Activated naive CD4-positive, alpha-beta T cell treated with Interleukin-2 at 50 U/mL for 16 hours (primary cell): Measurements from ENCODE around the gene DHX36.

ENCODE experiments used
- DNase-seq: peaks from one replicate; pipeline ENCODE4 v3.0.0-alpha.2; 2020

The DHX36 gene

GRCh38 chr3:154323891-154324738 lies at the start of gene DHX36:
TSS of gene DHX36 (minus strand) at chr3:154324487. CDS start at chr3:154324416, 71 bp downstream.
- peak; percentile 90 for DNase-seq

DNA sequence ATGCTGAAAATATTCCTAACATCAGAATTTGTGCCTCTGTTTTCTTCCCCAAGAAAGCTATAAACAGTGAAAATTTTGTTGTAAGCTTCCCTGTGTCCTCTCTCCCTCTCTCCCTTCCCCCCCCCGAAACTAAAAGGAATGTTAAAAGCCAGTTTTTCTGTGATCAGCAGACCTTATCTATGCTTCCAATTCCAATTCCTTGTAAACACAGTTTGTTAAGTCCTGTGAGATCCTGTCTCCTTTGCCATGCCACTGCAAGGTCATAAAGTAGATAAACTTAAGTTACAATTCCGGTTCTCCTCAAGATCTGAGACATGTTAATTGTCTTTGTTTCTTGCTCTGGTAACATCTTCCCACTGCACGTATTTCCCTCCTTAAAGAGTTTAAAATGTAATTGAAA lies 42.9 kb upstream of the DHX36 start:
- DNase-seq: no peak

DNA sequence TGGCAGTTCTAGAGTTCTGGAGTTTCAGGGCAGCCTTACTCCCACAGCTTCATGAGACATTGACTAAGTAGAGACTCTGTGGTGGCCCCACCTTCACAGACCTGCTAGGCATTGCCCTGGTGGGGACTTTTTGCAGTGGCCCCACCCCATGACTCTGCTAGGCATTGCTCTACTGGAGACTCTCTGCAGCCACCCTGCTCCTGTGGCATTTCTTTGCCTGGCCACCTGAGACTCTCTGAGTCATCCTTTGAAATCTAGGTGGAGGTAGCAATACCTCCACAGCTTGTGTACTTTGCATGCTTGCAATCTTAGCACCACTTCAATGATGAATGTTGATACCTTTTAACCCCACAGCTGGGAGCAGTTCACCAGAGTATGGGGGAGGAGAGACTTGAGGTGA lies 40.6 kb upstream of the DHX36 start:
- DNase-seq: no peak

DNA sequence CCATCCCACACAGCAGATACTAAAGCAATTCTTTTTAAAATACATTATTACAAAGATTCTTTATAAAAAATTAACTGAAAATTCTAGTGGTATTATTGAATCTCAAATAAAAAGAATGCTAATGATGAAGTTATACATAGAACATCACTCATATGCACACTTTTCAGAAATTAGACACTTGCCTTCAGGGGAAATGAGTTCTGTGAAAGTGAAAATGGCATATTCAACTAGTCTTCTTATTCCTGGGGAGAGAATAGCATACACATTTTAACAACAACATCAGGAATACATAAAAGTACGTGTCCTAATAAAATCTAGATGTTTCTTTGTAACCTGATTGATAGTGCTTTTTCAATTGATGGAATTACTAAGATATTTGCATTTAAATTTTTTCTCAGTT lies 36.8 kb upstream of the DHX36 start:
- DNase-seq: no peak

DNA sequence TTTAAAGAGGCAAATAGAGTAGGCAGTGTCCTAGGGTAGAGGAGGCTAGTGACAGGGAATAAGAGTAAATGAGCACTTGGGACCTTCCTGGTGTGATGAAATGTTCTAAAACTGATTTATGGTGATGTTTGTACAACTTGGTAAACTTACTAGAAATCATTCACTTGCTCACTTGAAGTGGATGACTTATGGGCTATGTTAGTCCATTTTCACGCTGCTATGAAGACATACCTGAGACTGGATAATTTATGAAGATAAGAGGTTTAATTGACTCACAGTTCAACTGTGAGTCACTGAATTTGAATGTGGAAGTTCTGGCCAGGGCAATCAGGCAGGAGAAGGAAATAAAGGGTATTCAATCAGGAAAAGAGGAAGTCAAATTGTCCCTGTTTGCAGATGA lies 31.7 kb upstream of the DHX36 start:
- no peak for DNase-seq

DNA sequence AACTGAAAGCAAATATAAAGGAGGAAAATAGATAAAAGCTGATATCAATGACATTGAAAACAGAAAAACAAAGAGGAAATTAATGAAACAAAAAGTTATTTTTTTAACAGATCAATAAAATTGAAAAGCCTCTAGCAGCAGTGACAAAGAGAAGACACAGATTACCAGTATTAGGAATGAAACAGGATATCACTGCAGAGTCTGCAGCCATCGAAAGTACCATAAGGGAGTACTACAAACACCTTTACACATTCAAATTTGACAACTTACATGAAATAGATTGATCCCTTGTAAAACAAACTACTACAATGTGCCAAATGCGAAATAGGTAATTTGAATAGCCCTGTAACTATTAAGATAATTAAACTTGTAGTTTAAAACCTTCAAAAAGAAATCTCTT lies 24.9 kb upstream of the DHX36 start:
- DNase-seq: no peak

DNA sequence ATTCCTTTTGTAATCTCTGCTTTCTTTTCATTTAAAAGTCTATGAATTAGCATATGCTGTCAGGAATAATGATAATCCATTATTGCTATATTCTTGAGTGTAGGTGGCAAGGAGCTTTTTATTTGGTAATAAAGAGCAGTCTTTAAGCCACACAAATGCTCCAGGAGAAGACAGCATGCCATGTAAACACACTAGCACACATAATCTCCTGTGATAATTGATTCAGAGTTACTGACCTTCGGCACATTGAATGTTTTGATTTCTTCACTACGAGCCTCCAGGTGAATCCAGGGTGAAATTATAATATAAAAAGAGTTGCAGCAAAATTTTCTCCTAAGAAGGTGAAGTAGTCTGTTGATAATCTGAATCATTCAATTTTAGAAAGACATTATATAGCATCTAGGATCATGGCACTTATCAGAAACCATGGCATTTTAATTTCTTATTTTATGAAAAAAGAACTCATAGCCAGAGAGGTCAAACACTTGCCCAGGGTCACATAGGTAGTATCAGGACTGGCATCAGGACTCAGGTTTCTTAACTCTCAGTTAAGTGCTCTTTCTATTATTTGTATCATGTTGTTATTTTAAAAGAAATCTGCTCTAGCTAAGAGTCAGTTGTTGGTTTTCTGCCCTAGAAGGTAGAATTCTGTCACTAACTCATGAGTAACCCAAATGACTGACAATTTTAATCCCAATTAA lies 21.3 kb upstream of the DHX36 start:
- DNase-seq: no peak

DNA sequence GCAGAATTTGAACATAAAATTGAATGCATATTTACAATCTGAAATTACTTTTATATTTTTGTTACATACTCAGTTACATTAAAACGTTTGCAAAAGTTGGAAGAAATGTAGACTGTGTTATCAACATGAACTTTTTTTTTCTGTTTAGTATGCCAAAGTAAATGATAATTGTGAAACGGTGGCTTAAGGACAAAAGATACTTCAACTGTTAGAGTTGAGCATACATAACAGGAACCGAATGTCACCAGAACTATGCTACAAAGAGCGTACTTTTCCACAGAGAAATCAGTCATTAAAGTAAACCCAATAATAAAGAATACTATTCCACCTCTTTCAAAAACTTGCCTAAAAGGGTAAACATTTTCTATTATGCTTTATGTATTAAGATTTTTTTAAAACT lies 14.3 kb upstream of the DHX36 start:
- no peak for DNase-seq

DNA sequence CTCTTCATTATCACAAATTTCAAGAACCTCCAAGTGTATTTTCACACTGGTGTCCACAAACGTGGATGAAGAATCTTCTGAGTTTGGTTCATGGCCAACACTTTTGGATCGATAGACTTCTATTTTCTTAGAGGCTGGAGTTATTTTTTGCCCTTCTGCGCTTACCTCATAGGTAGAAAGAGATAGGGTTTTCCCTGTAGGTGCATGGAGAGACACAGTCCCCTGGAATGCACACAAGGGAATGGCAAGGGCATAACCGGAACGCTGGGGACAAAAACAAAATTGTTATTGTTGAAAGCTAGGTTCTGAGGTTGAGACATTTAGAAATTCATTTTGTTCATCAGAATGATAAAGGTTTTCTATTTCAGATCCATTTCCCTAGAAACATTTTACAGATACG lies 13.7 kb upstream of the DHX36 start:
- DNase-seq: no peak

- DNase-seq: no peak
Observed at GRCh38 chr3:154334973-154335420, 10.7 kb upstream of the DHX36 start.

DNA sequence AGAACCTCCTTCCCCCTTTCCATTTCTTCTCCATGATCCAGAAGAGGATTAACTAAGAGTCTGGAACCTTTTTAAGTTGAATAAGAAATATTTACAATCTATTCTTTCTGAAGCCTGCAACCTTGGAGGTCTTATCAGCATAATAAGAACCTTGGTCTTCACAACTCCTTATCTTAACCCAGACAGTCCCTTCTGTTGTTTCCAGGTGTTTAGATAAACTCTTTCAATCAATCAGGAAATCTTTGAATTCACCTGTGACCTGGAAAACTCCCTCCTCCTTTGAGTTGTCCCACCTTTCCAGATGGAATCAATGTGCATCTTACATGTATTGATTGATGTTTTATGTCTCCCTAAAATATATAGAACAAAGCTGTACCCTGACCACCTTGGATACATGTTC lies 3.6 kb upstream of the DHX36 start:
- DNase-seq: no peak

DNA sequence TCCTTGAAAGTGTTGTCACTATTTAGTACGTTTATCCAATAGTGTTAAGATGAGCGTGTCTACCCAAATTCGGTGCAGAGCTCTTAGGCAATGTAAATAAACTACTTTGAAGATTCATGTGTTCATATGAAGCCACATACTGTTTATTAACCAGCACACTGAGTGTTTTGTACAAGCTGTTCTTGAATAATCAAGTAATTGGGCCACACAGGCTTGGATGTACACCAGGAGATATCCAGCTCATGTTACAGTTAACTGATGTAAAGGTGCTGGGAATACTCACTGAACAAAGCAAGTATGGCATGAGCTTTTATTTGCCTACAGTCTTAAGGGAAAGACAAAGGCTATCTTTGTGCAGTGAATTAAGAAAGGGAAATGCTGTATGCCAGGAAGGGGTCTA lies 632 bp upstream of the DHX36 start:
- DNase-seq: no peak

DNA sequence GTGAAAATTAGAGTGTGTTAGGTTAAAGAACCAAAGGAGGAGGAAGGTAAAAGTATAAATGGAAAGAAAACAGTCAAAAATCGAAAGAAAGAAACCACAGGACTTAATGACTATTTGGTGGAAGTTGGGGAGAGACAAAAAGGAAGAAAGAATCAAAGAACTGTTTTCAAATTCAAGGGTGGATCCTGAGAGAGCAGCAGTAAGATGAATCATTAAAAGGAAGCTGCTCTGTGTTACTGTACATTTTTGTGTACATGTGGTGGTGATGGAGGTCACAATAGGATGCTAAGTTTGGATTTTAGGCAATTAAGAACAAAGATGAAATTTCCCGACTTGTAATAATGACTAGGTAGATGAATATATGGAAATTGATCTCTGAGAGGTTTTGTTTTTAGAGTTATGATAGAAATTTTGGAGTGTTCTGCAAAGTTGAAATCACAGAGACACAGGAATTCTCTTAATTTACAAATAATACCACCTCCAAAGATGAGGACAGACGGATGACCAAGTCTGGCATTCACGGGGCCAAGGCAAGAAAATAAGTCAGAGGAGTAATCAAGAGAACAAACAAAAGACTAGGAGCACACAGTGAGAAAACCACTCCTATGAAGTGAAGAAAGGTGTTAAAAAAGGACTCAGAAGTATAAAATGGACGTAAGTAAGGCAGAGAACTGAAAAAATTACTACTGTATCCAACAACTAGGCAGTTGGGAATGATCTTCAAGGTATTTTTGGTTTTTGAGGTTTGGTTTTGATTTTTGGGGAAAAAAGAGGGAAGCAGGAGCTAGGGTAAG lies 7.1 kb downstream of the DHX36 start:
- DNase-seq: no peak

GRCh38 chr3:154314152-154314551 lies 10.1 kb downstream of the DHX36 start:
- no peak for DNase-seq

DNA sequence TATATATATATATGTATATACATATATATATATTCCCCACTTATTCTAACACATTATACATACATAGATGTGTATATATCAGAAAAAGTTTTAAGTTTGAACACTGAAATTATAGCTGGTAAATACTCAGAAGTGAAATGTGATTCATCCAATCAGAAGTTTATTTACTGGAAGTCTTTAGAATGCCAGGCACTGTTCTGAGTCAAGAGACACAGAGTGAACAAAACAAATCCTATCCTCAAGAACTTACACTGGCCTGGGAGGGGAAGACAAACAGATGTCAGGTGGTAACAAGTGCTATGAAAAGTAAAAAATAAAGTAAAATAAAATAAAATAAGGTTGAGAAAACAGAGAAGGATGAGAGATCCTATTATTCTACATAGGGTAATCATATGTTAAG lies 13.4 kb downstream of the DHX36 start:
- DNase-seq: no peak

DNA sequence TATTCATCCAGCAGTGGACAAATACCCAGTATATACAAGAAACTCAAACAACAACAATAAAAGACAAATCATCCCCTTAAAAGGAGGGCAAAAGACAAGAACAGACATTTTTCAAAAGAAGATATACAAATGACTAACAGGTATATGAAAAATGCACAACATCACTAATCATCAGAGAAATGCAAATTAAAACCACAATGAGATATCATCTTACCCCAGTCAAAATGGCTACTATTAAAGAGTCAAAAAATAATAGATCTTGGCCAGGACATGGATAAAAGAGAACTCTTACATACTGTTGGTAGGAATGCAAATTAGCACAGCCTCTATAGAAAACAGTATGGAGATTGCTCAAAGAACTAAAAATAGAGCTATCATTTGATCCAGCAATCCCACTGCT lies 16.9 kb downstream of the DHX36 start:
- no peak for DNase-seq

DNA sequence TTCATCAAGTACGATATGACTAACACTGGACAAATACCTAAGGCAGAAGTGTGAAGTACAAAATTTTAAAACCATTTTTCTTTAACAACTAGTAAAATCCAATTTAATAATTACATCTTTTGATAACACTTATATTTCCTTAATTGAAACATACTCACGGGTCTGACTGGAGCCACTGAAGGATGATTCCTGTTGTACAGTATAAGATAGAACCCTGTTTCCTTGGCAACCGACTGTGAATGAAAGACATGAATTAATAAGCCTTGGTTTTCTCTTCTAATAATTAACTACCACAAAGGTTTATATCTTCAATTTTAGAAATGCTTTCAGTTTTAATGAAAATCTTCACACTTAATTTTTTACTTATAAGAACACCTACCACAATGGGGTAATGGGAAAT lies 19.4 kb downstream of the DHX36 start:
- no peak for DNase-seq

DNA sequence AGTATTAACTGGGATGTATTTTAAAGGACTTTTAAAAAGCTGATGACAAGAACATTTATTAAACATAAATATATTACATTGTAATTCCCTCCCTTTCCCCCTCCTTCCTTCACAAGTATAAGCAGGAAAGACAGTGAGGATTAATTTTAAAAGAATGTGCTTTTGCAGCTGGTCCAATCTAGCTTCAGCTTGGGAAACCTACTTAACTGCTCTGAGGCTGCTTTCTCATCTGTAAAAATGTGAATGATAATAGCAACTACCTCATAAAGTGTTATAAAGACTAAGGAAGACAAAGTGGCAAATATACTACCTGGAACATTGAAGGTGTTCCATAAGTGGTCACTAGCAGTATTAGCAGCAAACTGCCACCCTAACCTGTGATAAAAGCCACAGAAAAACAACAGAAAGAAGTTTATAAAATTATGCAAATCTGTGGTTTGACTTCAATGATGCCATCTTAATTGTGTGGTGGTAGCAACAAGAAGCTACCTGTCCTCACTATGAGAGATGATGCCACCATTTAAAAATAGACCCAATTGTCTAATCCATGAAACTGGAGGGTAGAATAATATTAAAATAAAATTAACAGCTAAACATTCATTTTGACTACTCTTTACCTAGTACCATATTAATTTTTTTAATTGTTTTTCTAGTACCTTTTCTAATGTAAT lies 20.0 kb downstream of the DHX36 start:
- DNase-seq: no peak

GRCh38 chr3:154301561-154301960 lies 22.7 kb downstream of the DHX36 start:
- DNase-seq: no peak

GRCh38 chr3:154294016-154294415 lies 30.3 kb downstream of the DHX36 start:
- no peak for DNase-seq

DNA sequence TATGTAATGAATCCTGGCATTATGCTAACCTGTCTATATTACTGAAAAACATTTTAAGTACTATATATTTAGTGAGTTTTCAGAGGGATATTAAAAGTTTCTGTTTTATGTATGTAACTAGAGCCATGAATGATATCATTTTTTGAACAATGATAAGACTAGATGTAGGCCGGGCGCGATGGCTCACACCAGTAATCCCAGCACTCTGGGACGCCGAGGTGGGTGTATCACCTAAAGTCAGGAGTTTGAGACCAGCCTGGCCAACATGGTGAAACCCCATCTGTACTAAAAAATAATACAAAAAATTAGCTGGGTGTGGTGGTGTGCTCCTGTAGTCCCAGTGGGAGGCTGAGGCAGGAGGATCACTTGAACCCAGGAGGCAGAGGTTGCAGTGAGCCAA lies 34.1 kb downstream of the DHX36 start:
- DNase-seq: no peak

DNA sequence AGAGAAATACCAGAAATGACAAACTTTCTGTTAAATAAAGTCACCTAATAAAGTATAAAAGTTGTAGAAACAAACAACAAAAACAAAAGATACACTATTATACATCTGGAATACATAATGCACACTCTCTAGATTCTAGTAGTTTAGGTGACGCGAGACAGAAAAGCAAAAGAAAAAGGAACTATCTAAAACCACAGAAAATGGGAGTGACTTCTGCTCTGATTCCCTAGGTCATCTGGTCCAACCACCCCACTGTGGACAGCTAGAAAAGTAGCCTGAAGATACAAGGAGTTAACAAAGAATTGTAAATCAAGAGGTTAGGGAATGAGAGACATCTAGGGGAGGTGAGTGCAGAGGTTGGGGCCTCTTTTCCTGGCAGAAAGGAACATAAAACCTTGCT lies 39.1 kb downstream of the DHX36 start:
- DNase-seq: no peak

DNA sequence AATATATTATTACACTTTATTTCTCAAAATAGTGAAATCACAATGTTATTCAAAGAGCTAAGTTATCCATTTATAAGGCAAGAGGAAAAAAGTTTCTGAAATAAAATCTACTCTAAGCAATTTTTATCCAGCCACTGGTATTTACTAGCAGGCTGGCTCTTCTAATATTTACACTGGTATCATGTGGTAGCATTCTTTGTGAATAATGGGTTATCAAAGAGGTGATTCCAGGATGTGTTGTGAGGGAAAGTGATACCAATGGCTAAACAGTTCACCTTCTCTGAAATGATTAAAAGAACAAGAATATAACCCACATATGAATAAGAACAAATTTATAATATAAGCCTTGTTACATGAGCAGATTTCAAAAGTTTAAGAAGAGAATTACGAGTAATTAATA lies 44.1 kb downstream of the DHX36 start:
- no peak for DNase-seq
